ENCODE data around the gene CCDC158. TPM values are rescaled to one million over a fixed set of nuclear protein-coding genes. Genes with fewer than 3 reads are reported as not detected.

CCDC158 gene
- total RNA-seq, 4 donors from 2014 or later = 0.19 TPM; not detected in 3

GRCh38 chr4:76386566-76387305, 34.2 kb downstream of the CCDC158 start:
- peaks cover 0 to 4% (median 0%) of the 10 kb centered on the region in 4 donors for H3K27me3 ChIP-seq
- WGBS, 2 donors = 80 to 82% methylated on average over 3 to 6 of the region's 6 CpGs
- no peak for DNase-seq

GRCh38 chr4:76385974-76386373, 35.0 kb downstream of the CCDC158 start:
- Histone ChIP-seq H3K27ac (no peak overlapping the region), H3K36me3 (no peaks in the 10 kb centered on the region), H3K4me1 (no peaks in the 10 kb centered on the region), H3K27me3 (peaks cover 0 to 5% (median 2%) of the 10 kb centered on the region in 4 donors), H3K9me3 (peaks cover 0 to 6% (median 0%) of the 10 kb centered on the region in 3 donors), H3K4me3 (no peak overlapping the region)
- DNase-seq = no peak
- 84 to 86% methylated on average over 6 of the region's 6 CpGs for WGBS, 2 donors
- intact Hi-C loops (cut with DNase I) = no loop called here
- TF ChIP-seq CTCF (IDR thresholded peaks at IDR 0.05) (no peak), POLR2A (IDR thresholded peaks at IDR 0.05) (no peak)

More at GRCh38 chr4:76386566-76387305, 34.2 kb downstream of the CCDC158 start:
- peaks cover 0 to 6% (median 0%) of the 10 kb centered on the region in 3 donors for H3K9me3 ChIP-seq
- TF ChIP-seq CTCF (IDR thresholded peaks at IDR 0.05) (no peak), POLR2A (IDR thresholded peaks at IDR 0.05) (no peak)
- no peak overlapping the region for H3K27ac ChIP-seq
- H3K4me1 ChIP-seq = no peaks in the 10 kb centered on the region
- no peaks in the 10 kb centered on the region for H3K36me3 ChIP-seq
- no peak overlapping the region for H3K4me3 ChIP-seq
- intact Hi-C loops (cut with DNase I) = no loop called here

GRCh38 chr4:76384052-76384451, 36.9 kb downstream of the CCDC158 start:
- intact Hi-C loops (cut with DNase I) = no loop called here
- no peak for DNase-seq

GRCh38 chr4:76383001-76383400, 37.9 kb downstream of the CCDC158 start:
- intact Hi-C loops (cut with DNase I) = no loop called here
- TF ChIP-seq POLR2A (IDR thresholded peaks at IDR 0.05) = no peak
- no peak for TF ChIP-seq CTCF (IDR thresholded peaks at IDR 0.05)

More at GRCh38 chr4:76384052-76384451, 36.9 kb downstream of the CCDC158 start:
- no peaks in the 10 kb centered on the region for H3K9me3 ChIP-seq
- no peak overlapping the region for H3K27ac ChIP-seq
- no peaks in the 10 kb centered on the region for H3K4me1 ChIP-seq
- WGBS, 2 donors = 47 to 61% methylated on average over 4 of the region's 4 CpGs
- TF ChIP-seq CTCF (IDR thresholded peaks at IDR 0.05) (no peak), POLR2A (IDR thresholded peaks at IDR 0.05) (no peak)
- H3K27me3 ChIP-seq = peaks cover 0 to 9% (median 2%) of the 10 kb centered on the region in 4 donors
- no peaks in the 10 kb centered on the region for H3K36me3 ChIP-seq
- H3K4me3 ChIP-seq = no peak overlapping the region

GRCh38 chr4:76381986-76382385, 39.0 kb downstream of the CCDC158 start:
- no peaks in the 10 kb centered on the region for H3K36me3 ChIP-seq
- TF ChIP-seq CTCF (IDR thresholded peaks at IDR 0.05) = no peak
- TF ChIP-seq POLR2A (IDR thresholded peaks at IDR 0.05) = no peak
- no peaks in the 10 kb centered on the region for H3K4me1 ChIP-seq
- no peak for DNase-seq
- H3K9me3 ChIP-seq = no peaks in the 10 kb centered on the region
- intact Hi-C loops (cut with DNase I) = no loop called here
- peaks cover 0 to 9% (median 2%) of the 10 kb centered on the region in 4 donors for H3K27me3 ChIP-seq
- no peak overlapping the region for H3K27ac ChIP-seq
- H3K4me3 ChIP-seq = no peak overlapping the region
- 77 to 89% methylated on average over 3 of the region's 3 CpGs for WGBS, 2 donors

More at GRCh38 chr4:76383001-76383400, 37.9 kb downstream of the CCDC158 start:
- H3K4me1 ChIP-seq = no peaks in the 10 kb centered on the region
- H3K4me3 ChIP-seq = no peak overlapping the region
- no peak for DNase-seq
- peaks cover 0 to 9% (median 2%) of the 10 kb centered on the region in 4 donors for H3K27me3 ChIP-seq
- no peaks in the 10 kb centered on the region for H3K9me3 ChIP-seq
- H3K36me3 ChIP-seq = no peaks in the 10 kb centered on the region
- WGBS, 2 donors = 78 to 87% methylated on average over 2 of the region's 2 CpGs
- H3K27ac ChIP-seq = no peak overlapping the region
